Measurements from ENCODE around the gene PI4KB.

PI4KB gene

GRCh38 chr1:151371370-151372057, 44.3 kb upstream of the PI4KB start:
- Histone ChIP-seq H3K36me3 (ENCODE audit: insufficient read depth, low read length) (no peaks in the 10 kb centered on the region), H3K9me2 (replicated peaks; ENCODE audit: low read depth, low read length) (no peaks in the 10 kb centered on the region), H3K9ac (ENCODE audit: low read depth, low read length, poor library complexity, severe bottlenecking) (no peak overlapping the region), H3K4me3 (ENCODE audit: low read length, poor library complexity, severe bottlenecking) (no peak overlapping the region), H3K4me2 (ENCODE audit: low read depth, low read length, poor library complexity, severe bottlenecking) (no peak overlapping the region), H3K79me2 (ENCODE audit: insufficient read depth, low read length) (no peaks in the 10 kb centered on the region), H2AFZ (ENCODE audit: low read length) (no peak overlapping the region), H3K9me3 (ENCODE audit: insufficient read depth, low read depth, low read length) (no peaks in the 10 kb centered on the region), H3K27me3 (ENCODE audit: insufficient read depth, low read length, poor library complexity, severe bottlenecking) (no peaks in the 10 kb centered on the region), H3F3A (ENCODE audit: low read depth) (no peaks in the 10 kb centered on the region), H3K4me1 (ENCODE audit: insufficient read depth, low read length, poor library complexity, severe bottlenecking) (peaks cover 19% of the 10 kb centered on the region), H4K20me1 (ENCODE audit: insufficient read depth, low read length, poor library complexity, severe bottlenecking) (no peaks in the 10 kb centered on the region)
- no peak for TF ChIP-seq EZH2phosphoT487 (IDR thresholded peaks at IDR 0.05; ENCODE audit: borderline replicate concordance)

- no peak overlapping the region for H3K9ac ChIP-seq (ENCODE audit: low read depth, low read length, poor library complexity, severe bottlenecking)
- no peak overlapping the region for H3K4me3 ChIP-seq (ENCODE audit: low read length, poor library complexity, severe bottlenecking)
- TF ChIP-seq EZH2phosphoT487 (IDR thresholded peaks at IDR 0.05; ENCODE audit: borderline replicate concordance) (no peak), CTCF (conservative IDR thresholded peaks at IDR 0.05; ENCODE audit: low read length) (no peak)
- peak overlapping the region; percentile 70 for H2AFZ ChIP-seq (ENCODE audit: low read length)
- no peaks in the 10 kb centered on the region for H3F3A ChIP-seq (ENCODE audit: low read depth)
- peaks cover 19% of the 10 kb centered on the region for H3K4me1 ChIP-seq (ENCODE audit: insufficient read depth, low read length, poor library complexity, severe bottlenecking)
- H3K36me3 ChIP-seq (ENCODE audit: insufficient read depth, low read length), result no peaks in the 10 kb centered on the region
- no peaks in the 10 kb centered on the region for H4K20me1 ChIP-seq (ENCODE audit: insufficient read depth, low read length, poor library complexity, severe bottlenecking)
- peak overlapping the region; percentile 4 for H3K4me2 ChIP-seq (ENCODE audit: low read depth, low read length, poor library complexity, severe bottlenecking)
- no peaks in the 10 kb centered on the region for H3K79me2 ChIP-seq (ENCODE audit: insufficient read depth, low read length)
- H3K9me3 ChIP-seq (ENCODE audit: insufficient read depth, low read depth, low read length), result no peaks in the 10 kb centered on the region
- H3K27me3 ChIP-seq (ENCODE audit: insufficient read depth, low read length, poor library complexity, severe bottlenecking), result no peaks in the 10 kb centered on the region
- no peaks in the 10 kb centered on the region for H3K9me2 ChIP-seq (replicated peaks; ENCODE audit: low read depth, low read length)
Observed at GRCh38 chr1:151370211-151370911, 43.1 kb upstream of the PI4KB start.

GRCh38 chr1:151369621-151370048, 42.4 kb upstream of the PI4KB start:
- no peaks in the 10 kb centered on the region for H3K9me2 ChIP-seq (replicated peaks; ENCODE audit: low read depth, low read length)
- TF ChIP-seq CTCF (conservative IDR thresholded peaks at IDR 0.05; ENCODE audit: low read length) (no peak), EZH2phosphoT487 (IDR thresholded peaks at IDR 0.05; ENCODE audit: borderline replicate concordance) (no peak)
- H3K9me3 ChIP-seq (ENCODE audit: insufficient read depth, low read depth, low read length), result no peaks in the 10 kb centered on the region
- peak overlapping the region; percentile 4 for H3K4me2 ChIP-seq (ENCODE audit: low read depth, low read length, poor library complexity, severe bottlenecking)
- no peaks in the 10 kb centered on the region for H3K36me3 ChIP-seq (ENCODE audit: insufficient read depth, low read length)
- no peaks in the 10 kb centered on the region for H3K27me3 ChIP-seq (ENCODE audit: insufficient read depth, low read length, poor library complexity, severe bottlenecking)
- H3K4me1 ChIP-seq (ENCODE audit: insufficient read depth, low read length, poor library complexity, severe bottlenecking), result peaks cover 19% of the 10 kb centered on the region
- no peaks in the 10 kb centered on the region for H4K20me1 ChIP-seq (ENCODE audit: insufficient read depth, low read length, poor library complexity, severe bottlenecking)
- no peaks in the 10 kb centered on the region for H3F3A ChIP-seq (ENCODE audit: low read depth)
- no peak overlapping the region for H3K4me3 ChIP-seq (ENCODE audit: low read length, poor library complexity, severe bottlenecking)
- H3K9ac ChIP-seq (ENCODE audit: low read depth, low read length, poor library complexity, severe bottlenecking), result no peak overlapping the region
- no peaks in the 10 kb centered on the region for H3K79me2 ChIP-seq (ENCODE audit: insufficient read depth, low read length)
- H2AFZ ChIP-seq (ENCODE audit: low read length), result peak overlapping the region; percentile 70; the same call in 1 of the 2 replicates

Data from Loucy (cell line).